ENCODE measurements around the gene PARVA. TPM values are rescaled to one million over a fixed set of nuclear protein-coding genes. Genes with fewer than 3 reads are reported as not detected.

PARVA gene
- total and polyA plus RNA-seq, 2 of the 4 experiments (the other 2 are of a cell fraction), result 65.2 to 80.2 TPM

DNA sequence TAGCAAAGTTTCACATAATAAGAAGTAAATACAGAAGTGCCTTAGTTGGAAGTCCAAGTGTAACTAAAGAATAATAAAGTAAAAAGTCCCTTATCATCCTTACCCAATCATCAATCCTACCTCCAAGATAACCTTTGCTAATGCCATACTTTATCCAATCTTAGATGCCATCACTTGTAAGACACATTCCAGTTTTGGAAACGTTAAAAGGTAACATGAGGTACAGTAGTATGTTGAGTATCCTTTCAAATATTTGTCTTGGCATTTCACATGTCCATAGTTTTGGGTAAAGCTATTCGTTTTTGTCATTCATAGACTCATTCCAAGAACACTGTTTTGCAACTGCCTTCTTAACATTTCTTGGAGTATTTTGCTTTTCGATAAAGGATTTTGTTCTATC lies 181.6 kb downstream of the PARVA start:
- TF ChIP-seq BHLHE40 (IDR thresholded peaks at IDR 0.05; ENCODE audit: low read depth, low read length) (no peak), MAZ (IDR thresholded peaks at IDR 0.05; ENCODE audit: borderline replicate concordance, low read depth, low read length) (no peak), NFE2L2 (IDR thresholded peaks at IDR 0.05; ENCODE audit: low read depth, low read length) (no peak), POLR2A (IDR thresholded peaks at IDR 0.05; ENCODE audit: low read depth, low read length) (no peak), MAFK (IDR thresholded peaks at IDR 0.05; ENCODE audit: low read depth, low read length) (no peak), RAD21 (IDR thresholded peaks at IDR 0.05; ENCODE audit: low read length) (no peak), FOS (IDR thresholded peaks at IDR 0.05; ENCODE audit: low read depth, low read length) (no peak)
- TF ChIP-seq, protein P1, sequence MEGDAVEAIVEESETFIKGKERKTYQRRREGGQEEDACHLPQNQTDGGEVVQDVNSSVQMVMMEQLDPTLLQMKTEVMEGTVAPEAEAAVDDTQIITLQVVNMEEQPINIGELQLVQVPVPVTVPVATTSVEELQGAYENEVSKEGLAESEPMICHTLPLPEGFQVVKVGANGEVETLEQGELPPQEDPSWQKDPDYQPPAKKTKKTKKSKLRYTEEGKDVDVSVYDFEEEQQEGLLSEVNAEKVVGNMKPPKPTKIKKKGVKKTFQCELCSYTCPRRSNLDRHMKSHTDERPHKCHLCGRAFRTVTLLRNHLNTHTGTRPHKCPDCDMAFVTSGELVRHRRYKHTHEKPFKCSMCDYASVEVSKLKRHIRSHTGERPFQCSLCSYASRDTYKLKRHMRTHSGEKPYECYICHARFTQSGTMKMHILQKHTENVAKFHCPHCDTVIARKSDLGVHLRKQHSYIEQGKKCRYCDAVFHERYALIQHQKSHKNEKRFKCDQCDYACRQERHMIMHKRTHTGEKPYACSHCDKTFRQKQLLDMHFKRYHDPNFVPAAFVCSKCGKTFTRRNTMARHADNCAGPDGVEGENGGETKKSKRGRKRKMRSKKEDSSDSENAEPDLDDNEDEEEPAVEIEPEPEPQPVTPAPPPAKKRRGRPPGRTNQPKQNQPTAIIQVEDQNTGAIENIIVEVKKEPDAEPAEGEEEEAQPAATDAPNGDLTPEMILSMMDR (conservative IDR thresholded peaks at IDR 0.05; ENCODE audit: low read depth, low read length), result no peak
- no peaks in the 10 kb centered on the region for H3K27me3 ChIP-seq (ENCODE audit: control insufficient read depth, insufficient read depth, low read length)
- intact Hi-C loops (cut with micrococcal nuclease), result loop anchor here (5.0 kb wide), 1 partner anchor 113 kb away; the partner anchor contains the start of gene TEAD1
- CTCF ChIA-PET, result interaction anchor here (1.2 kb wide), 1 partner anchor 218 kb away, joined by 3 read pairs; no protein-coding TSS in a partner anchor
- H2BK5ac ChIP-seq (ENCODE audit: low read depth, low read length, poor library complexity, severe bottlenecking), result no peak overlapping the region
- in situ Hi-C loops (cut with MboI; ENCODE audit: low sequenced_read_pairs), result no loop called here
- H3K79me1 ChIP-seq (ENCODE audit: low read depth in 1 of 2, low read length in 2 of 2), result no peaks in the 10 kb centered on the region
- H3K14ac ChIP-seq (replicated peaks; ENCODE audit: low read depth, low read length), result no peak overlapping the region
- H3K9me3 ChIP-seq (ENCODE audit: control insufficient read depth, insufficient read depth, low read length), result no peaks in the 10 kb centered on the region
- no peak overlapping the region for H3K18ac ChIP-seq (ENCODE audit: low read depth, low read length)
- DNase-seq (no peak), ATAC-seq (ENCODE audit: low read depth) (no peak)
- no peak overlapping the region for H3K56ac ChIP-seq (ENCODE audit: extremely low read depth, insufficient read depth, low read length)
- no peaks in the 10 kb centered on the region for H3K36me3 ChIP-seq (ENCODE audit: control insufficient read depth, insufficient read depth, low read length)
- H3K4ac ChIP-seq (ENCODE audit: low read depth, low read length), result peak overlapping the region; percentile 20; the same call in 1 of the 2 replicates
- no peak overlapping the region for H3K4me3 ChIP-seq (ENCODE audit: insufficient read depth, low read depth, low read length)
- no TSS peak for BruUV-seq (replicated peaks)
- H3K4me1 ChIP-seq (ENCODE audit: control insufficient read depth, insufficient read depth, low read length), result peaks cover 11% of the 10 kb centered on the region
- dilution Hi-C loops (cut with HindIII; ENCODE audit: low sequenced_read_pairs, unreplicated experiment), result no loop called here
- H2BK20ac ChIP-seq (ENCODE audit: low read depth, low read length), result 0 out of 2 replicates have a peak overlapping the region, but pooled peaks have one; percentile 39
- POLR2A ChIA-PET (ENCODE audit: unreplicated experiment), result no interaction called here
- H4K8ac ChIP-seq (ENCODE audit: low read depth in 2 of 2, low read length in 2 of 2), result no peak overlapping the region
- no peak overlapping the region for H3K4me2 ChIP-seq (ENCODE audit: low read depth, low read length)
- no peak overlapping the region for H2BK120ac ChIP-seq (ENCODE audit: low read depth, low read length)
- WGBS, 2 experiments (ENCODE audit: extremely low coverage in 2 of 2, insufficient read length in 1 of 2), result no CpG with 5 or more reads among the region's 3 CpGs
- H4K91ac ChIP-seq (ENCODE audit: insufficient read depth, low read depth, low read length), result no peak overlapping the region
- peaks cover 4% of the 10 kb centered on the region; the same call in 1 of the 2 replicates for H3K9me1 ChIP-seq (ENCODE audit: insufficient read depth, low read length)
- H2AK9ac ChIP-seq (replicated peaks; ENCODE audit: low read depth, low read length, poor library complexity), result no peak overlapping the region
- H3K23ac ChIP-seq (ENCODE audit: low read depth, low read length), result no peak overlapping the region
- H3K9ac ChIP-seq (ENCODE audit: low read depth, low read length), result no peak overlapping the region
- H3K27ac ChIP-seq (ENCODE audit: insufficient read depth, low read length), result no peak overlapping the region
- no peaks in the 10 kb centered on the region for H4K20me1 ChIP-seq (ENCODE audit: insufficient read depth, low read length)
- H4K5ac ChIP-seq (ENCODE audit: low read depth, low read length), result no peak overlapping the region
- H2AFZ ChIP-seq (replicated peaks; ENCODE audit: low read length, poor library complexity), result no peak overlapping the region
- no peak overlapping the region for H2BK15ac ChIP-seq (ENCODE audit: low read depth, low read length)
- no peak overlapping the region for H2AK5ac ChIP-seq (ENCODE audit: low read depth, low read length)
